ENCODE measurements around the gene CHCHD3.

CHCHD3 gene

GRCh38 chr7:132797152-132797551 lies 284.7 kb downstream of the CHCHD3 start:
- DNase-seq: no peak

DNA sequence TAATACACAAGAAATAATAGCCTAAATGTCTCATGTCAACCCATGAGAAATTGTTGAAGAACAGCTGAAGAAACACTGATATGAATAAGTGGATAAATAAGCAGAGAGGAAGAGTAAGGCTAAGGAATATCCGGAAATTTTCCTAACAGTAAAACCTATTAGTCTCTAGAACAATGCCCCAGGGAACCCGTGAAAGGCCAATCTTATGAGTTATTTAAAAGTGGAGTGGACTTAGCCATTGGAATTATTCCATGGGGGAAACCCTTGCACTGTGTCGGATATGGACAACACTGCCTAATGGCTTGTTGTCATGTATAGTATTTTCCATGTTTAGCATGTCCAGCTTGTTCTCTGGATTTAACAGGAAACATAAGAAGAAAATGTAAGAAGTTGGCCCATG lies 288.4 kb downstream of the CHCHD3 start:
- no peak for DNase-seq

- no peak for DNase-seq
Measured at GRCh38 chr7:132791036-132791435, 290.9 kb downstream of the CHCHD3 start.

- DNase-seq: no peak
Measured at GRCh38 chr7:132790104-132790503, 291.8 kb downstream of the CHCHD3 start.

DNA sequence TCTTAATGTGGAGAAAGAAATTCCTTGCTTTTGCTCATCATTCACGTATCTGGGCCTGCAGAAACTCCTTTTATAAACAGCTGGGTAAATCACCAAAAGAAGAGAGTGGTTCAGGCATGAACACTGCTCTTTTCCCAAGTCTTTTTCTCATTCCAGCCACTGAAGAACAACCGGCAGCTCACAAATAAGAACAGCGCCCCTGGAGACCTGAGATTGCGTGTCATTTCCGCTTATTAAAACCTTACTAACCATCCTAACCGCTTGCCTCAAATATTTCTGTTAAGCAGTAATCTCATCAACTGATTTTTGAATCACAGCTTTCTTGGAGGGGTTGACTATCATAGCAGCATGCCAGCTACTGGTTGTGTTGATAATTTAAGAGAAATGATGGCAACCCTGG lies 292.6 kb downstream of the CHCHD3 start:
- no peak for DNase-seq

DNA sequence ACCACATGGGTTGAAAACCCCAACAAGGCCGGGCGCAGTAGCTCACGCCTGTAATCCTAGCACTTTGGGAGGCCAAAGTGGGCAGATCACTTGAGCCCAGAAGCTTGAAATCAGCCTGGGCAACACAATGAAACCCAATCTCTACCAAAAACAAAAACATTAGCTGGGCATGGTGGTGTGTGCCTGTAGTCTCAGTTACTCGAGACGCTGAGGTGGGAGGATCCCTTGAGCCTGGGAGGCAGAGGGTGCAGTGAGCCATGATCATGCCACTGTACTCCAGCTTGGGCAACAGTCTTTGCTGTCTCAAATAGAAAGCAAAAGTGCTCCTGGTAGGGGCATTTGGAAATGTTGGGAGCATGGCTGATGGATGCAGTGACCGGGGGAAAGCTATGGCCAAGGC lies 296.0 kb downstream of the CHCHD3 start:
- DNase-seq: no peak

GRCh38 chr7:132784406-132784805 lies 297.5 kb downstream of the CHCHD3 start:
- no peak for DNase-seq

GRCh38 chr7:132783824-132784223 lies 298.1 kb downstream of the CHCHD3 start:
- no peak for DNase-seq

GRCh38 chr7:132782777-132783640 lies 298.9 kb downstream of the CHCHD3 start:
- DNase-seq: no peak

- no peak for DNase-seq
Measured at GRCh38 chr7:132780822-132781221, 301.1 kb downstream of the CHCHD3 start.

DNA sequence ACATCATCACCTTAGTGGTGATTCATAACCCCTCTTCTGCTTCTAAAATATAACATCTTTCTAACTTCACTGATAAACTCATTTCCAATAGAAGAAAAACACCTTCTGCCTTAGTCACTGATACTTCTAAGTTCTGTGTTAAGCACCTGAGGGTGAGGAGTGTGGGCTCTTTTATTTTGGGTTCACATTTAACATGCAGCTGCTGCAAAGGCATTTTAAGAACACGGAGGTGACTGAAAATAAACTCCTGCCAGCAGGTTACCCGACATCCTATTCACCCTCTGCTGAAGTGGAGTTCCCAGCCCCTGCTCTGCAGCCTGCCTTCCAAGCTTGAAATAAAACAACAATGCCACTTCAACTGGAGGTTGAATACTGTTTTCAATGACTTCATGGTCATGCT lies 302.7 kb downstream of the CHCHD3 start:
- no peak for DNase-seq

DNA sequence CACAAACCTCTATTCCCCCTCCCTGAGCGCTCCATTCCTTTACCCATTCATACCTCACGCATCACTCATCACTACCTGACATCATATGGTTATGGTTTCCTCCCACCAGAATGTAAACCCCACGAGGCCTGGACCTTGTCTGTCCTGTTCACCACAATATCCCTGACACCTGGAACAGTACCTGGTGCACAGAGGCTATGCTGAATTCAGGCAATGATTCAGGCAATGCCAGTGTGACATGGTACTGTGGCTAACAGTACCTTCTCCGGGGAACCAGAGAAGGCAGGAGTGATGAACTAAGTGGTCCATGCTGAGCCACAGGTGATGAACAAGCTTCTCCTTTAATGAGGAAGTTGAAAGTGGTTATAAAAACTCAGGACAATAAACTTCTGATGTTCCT lies 303.1 kb downstream of the CHCHD3 start:
- no peak for DNase-seq

DNA sequence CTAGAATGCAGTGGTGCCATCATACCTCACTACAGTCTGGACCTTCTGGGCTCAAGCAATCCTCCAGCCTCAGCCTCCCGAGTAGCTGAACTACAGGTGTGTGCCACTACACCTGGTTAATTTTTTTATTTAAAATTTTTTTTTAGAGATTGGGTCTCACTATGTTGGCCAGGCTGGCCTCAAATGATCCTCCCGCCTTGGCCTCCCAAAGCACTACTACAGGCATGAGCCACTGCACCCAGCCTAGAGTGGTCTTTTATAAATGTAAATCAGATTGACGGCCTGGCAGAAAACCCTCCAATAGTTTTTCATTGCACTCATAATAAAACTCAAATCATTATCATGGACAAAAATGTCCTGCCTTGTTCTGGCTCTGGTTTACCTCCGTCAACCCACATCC lies 303.9 kb downstream of the CHCHD3 start:
- no peak for DNase-seq

GRCh38 chr7:132777414-132777813 lies 304.5 kb downstream of the CHCHD3 start:
- DNase-seq: no peak

- DNase-seq: no peak
Measured at GRCh38 chr7:132776048-132776620, 305.8 kb downstream of the CHCHD3 start.

- DNase-seq: no peak
Measured at GRCh38 chr7:132773527-132773956, 308.3 kb downstream of the CHCHD3 start.

- no peak for DNase-seq
Measured at GRCh38 chr7:132771301-132771730, 310.6 kb downstream of the CHCHD3 start.

DNA sequence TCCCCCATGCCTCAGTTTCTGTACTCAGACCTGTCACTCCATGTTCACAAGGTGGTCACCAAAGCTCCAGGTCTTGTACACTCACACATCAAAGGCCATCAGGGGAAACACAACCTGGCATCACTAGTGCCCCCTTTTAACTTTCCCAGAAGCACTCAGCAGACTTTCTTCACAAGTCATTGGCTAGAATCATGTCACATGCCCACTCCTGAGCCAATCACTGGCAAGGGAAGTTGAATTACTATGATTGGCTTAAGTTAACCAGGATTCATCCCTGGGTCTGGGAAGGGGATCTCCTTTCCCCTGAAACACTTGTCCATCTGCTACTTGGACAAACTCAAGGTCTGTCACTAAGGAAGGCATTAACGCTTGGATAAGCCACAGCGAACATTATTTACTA lies 311.8 kb downstream of the CHCHD3 start:
- no peak for DNase-seq

DNA sequence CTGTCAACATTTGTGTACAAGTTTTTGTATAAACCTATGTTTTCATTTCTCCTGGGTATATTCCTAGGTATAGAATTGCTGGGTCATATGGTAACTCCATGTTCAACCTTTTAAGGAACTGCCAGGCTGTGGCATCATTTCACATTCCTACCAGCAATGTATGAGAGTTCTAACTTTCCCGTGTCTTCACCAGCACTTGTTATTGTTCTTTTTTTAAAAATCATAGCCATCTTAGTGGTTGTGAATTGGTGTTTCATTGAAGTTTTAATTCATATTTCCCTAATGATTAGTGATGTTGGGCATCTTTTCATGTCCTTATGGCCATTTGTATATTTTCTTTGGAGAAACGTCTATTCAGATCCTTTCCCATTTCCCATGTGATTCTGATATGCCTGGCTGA lies 312.6 kb downstream of the CHCHD3 start:
- no peak for DNase-seq

GRCh38 chr7:132768099-132768498 lies 313.8 kb downstream of the CHCHD3 start:
- DNase-seq: no peak

DNA sequence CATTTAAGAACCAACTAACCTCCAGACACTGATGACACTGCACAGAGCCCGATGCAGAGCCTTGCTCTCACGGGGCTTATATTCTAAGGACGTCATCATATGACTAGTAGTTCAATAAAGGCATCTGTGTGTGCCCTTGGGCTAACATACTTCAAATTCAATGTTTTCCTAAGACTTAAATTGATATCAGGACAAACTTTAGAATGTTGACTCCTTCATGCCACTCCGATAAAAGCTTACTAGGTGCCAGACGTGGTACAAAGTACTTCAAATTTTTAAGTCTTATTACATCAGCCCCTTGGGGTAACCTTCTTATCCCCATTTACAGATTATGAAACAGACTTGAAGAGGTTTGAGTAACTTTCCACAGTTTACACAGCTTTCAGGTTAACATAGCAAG lies 314.5 kb downstream of the CHCHD3 start:
- DNase-seq: no peak

DNA sequence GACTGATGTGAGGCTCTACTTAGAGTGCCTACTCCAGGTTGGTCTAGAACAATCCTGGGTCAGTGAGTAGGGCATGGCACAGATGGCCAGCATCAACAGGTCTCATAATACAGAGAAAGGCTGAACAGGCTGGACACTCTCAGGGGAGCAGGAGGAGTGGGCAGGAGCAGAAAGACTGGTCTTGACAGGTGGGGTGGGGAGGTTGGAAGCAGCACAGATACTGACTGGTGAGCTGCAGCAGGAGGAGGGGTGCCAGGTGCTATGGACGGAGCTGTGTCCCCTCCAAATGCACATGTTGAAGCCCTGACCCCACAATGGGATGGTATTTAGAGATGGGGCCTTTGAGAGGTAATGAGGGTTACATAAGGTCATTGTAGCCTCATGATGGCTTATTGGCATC lies 315.2 kb downstream of the CHCHD3 start:
- DNase-seq: no peak

- DNase-seq: no peak
Measured at GRCh38 chr7:132765861-132766260, 316.0 kb downstream of the CHCHD3 start.

DNA sequence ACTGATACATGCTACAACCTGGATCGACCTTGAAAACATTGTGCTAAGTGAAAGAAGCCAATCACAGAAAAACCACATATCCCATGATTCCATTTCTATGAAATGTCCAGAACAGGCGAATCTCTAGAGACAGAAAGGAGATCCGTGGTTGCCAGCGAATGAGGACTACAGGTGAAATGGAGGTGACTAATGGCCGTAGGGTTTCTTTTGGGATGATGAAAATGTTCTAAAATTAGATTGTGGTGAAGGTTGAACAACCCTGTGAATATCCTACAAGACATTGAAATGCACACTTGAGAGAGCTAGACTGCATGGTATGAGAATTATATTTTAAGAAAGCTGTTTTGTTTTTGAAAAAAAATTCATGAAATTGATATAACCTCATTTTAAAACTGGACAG lies 317.1 kb downstream of the CHCHD3 start:
- no peak for DNase-seq

- no peak for DNase-seq
Measured at GRCh38 chr7:132760866-132761265, 321.0 kb downstream of the CHCHD3 start.
